MM.1S (cell line): Measurements from ENCODE around the gene INTS4.

Experiments
- EZH2 ChIP-seq: fragments of 300-600 bp; sonication (generic); optimal IDR thresholded peaks from 2 replicates; pipeline ENCODE3; 2017; ENCODE audit warnings: low read depth, mild to moderate bottlenecking, antibody characterized with exemption, low read length, mixed read lengths
- TF ChIP-seq, protein P1 (sequence below): fragments of 300-600 bp; sonication (generic); IDR thresholded peaks from 2 replicates; pipeline ENCODE4 v1.5.1; 2016; ENCODE audit warnings: antibody characterized with exemption, low read length, mixed read lengths

DNA sequence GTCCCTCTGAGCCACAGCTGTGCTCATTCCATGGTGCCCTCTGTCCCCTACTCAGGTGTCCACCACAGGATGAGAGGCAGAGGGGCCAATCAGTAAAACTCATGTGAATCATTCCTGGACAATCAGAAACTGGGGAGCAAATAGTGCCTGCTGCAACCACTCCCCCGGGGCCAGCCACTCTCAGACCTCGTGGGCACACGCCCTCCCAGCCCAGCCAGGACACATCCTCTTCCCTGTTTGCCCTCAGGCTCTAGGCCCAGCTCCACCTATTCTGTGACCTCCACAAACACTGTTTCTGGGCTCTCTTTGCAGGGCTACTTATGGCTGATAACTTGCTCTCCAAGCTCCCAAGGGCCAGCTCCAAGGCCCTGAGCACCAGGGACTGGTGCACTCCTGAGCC is 42.6 kb upstream of the INTS4 start:
- TF ChIP-seq, protein P1, sequence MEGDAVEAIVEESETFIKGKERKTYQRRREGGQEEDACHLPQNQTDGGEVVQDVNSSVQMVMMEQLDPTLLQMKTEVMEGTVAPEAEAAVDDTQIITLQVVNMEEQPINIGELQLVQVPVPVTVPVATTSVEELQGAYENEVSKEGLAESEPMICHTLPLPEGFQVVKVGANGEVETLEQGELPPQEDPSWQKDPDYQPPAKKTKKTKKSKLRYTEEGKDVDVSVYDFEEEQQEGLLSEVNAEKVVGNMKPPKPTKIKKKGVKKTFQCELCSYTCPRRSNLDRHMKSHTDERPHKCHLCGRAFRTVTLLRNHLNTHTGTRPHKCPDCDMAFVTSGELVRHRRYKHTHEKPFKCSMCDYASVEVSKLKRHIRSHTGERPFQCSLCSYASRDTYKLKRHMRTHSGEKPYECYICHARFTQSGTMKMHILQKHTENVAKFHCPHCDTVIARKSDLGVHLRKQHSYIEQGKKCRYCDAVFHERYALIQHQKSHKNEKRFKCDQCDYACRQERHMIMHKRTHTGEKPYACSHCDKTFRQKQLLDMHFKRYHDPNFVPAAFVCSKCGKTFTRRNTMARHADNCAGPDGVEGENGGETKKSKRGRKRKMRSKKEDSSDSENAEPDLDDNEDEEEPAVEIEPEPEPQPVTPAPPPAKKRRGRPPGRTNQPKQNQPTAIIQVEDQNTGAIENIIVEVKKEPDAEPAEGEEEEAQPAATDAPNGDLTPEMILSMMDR, result no peak
- no peak for TF ChIP-seq EZH2
